Activated CD8-positive, alpha-beta T cell treated with anti-CD3 and anti-CD28 coated beads, Interleukin-2, amount 10 ng/mL, durations not matched to agents 7 days and 5 days (primary cell): ENCODE data around the gene PSMB11. TPM values are rescaled to one million over a fixed set of nuclear protein-coding genes. Genes with fewer than 3 reads are reported as not detected.

Experiments used
- ATAC-seq: fragments of 150-1000 bp; cut with Tn5 transposase; one replicate; pipeline ENCODE4 v1.10.0; 2021; ENCODE audit warnings: moderate library complexity
- CTCF ChIA-PET: fragments of 350-600 bp; sonication (Branson Sonifier 250); formaldehyde crosslinking; loops from one replicate; lab custom pipeline; 2021; ENCODE audit warnings: antibody characterized with exemption; lab: Charles Lee
- POLR2A ChIA-PET: fragments of 350-600 bp; sonication (Branson Sonifier 250); formaldehyde crosslinking; loops from one replicate; lab custom pipeline; 2021; ENCODE audit warnings: antibody characterized with exemption; lab: Charles Lee
- DNase-seq: peaks from one replicate; pipeline ENCODE4 v3.0.0-alpha.2; 2020
- H3K27ac Mint-ChIP-seq: one replicate; pipeline ENCODE4 v1.8.0; 2021; ENCODE audit warnings: mild to moderate bottlenecking, mixed read lengths
- H3K27me3 Mint-ChIP-seq: one replicate; pipeline ENCODE4 v1.8.0; 2021; ENCODE audit warnings: low read depth, mixed read lengths
- H3K36me3 Mint-ChIP-seq: one replicate; pipeline ENCODE4 v1.8.0; 2021; ENCODE audit warnings: low read depth, mixed read lengths
- H3K4me1 Mint-ChIP-seq: one replicate; pipeline ENCODE4 v1.8.0; 2021; ENCODE audit warnings: low read depth, mixed read lengths
- H3K4me3 Mint-ChIP-seq: one replicate; pipeline ENCODE4 v1.8.0; 2021; ENCODE audit warnings: mild to moderate bottlenecking, mixed read lengths
- H3K9me3 Mint-ChIP-seq: one replicate; pipeline ENCODE4 v1.8.0; 2022; ENCODE audit warnings: mixed read lengths; ENCODE audit not compliant: insufficient read depth
- total RNA-seq, 2 experiments: library from RNA; stranded (reverse); gene quantifications; one replicate each; pipeline ENCODE4 v1.2.3, GENCODE V29; 2021

Gene PSMB11
- total RNA-seq, 2 experiments from 2014 or later: not detected

DNA sequence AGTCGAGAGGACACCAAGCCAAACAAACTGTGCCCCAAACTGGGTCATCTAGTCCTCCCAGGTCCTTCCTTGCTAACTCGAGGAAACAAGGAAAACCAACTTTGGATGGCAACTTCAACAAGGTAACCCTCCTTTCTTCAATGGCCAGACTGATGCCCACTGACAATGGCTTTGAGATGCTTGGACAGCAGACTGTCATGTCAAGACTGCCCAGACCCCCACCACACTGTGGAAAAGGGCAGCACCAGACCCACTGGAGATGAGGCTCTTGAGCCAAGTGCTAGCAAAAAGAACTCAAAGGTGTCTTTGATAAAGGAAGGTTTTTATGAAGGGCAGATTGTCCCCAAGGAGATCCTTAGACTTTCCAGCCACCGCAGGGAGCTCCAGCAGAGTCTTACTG lies 24.4 kb downstream of the PSMB11 start:
- no peak overlapping the region for H3K27ac Mint-ChIP-seq
- peaks cover 64% of the 10 kb centered on the region for H3K36me3 Mint-ChIP-seq
- ATAC-seq: no peak
- H3K27me3 Mint-ChIP-seq: no peaks in the 10 kb centered on the region
- no peak overlapping the region for H3K4me3 Mint-ChIP-seq
- no peak for DNase-seq
- POLR2A ChIA-PET: no interaction called here
- CTCF ChIA-PET: interaction anchor here (1.5 kb wide), 1 partner anchor 25 kb away, joined by 3 read pairs; no protein-coding TSS in a partner anchor
- H3K4me1 Mint-ChIP-seq: peaks cover 23% of the 10 kb centered on the region
- H3K9me3 Mint-ChIP-seq: no peaks in the 10 kb centered on the region

DNA sequence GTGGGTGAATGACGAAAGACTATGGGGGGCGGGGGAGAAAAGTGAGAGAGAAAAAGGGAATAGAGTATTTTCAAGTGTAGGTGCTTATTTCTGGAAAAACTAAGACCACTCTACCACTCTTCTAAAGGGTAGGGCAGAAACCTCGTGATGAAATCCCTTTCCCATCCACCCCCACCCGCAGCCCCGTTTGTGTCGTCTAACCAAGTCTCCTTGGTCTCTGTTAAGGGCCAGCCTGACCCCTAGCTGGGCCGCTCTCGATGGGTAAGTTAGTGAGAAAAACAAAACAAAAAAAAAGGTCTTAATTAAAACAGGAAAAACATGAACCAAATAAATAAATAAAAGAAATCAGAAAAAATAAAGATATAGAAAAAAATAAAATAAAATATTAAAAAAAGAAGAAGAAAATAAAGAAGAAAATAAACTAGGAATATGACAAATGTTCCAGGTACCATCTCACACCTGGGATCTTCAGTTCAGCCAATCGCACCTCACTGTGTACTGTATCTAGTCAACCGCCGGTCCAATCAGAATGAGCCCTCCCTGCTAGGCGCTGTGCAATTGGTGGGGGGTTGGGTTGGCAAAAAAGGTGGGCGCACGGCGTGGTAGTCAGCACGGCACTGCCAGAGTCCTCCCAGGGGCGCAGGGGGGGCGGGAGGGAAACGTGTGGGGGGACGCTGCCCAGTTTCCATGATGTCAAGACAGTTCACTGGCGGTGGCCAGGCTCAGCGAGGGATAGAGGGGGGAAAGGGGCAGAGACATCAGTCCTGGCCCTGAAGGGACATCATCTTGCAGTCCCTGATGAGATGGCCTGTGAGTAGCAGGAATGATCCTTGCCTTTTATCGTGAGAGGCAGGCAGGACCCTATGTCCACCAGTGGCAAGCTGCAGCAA lies 25.1 kb downstream of the PSMB11 start:
- CTCF ChIA-PET: interaction anchor here (1.5 to 2.4 kb wide), 11 partner anchors 9 to 137 kb away, joined by 3 to 91 read pairs (median 39); partner anchors contain the start of genes CDH24 and PRMT5
- POLR2A ChIA-PET: no interaction called here
- H3K4me1 Mint-ChIP-seq: peaks cover 31% of the 10 kb centered on the region
- ATAC-seq: no peak
- no peak overlapping the region for H3K27ac Mint-ChIP-seq
- no peaks in the 10 kb centered on the region for H3K27me3 Mint-ChIP-seq
- peaks cover 69% of the 10 kb centered on the region for H3K36me3 Mint-ChIP-seq
- no peak for DNase-seq
- no peaks in the 10 kb centered on the region for H3K9me3 Mint-ChIP-seq
- H3K4me3 Mint-ChIP-seq: no peak overlapping the region

DNA sequence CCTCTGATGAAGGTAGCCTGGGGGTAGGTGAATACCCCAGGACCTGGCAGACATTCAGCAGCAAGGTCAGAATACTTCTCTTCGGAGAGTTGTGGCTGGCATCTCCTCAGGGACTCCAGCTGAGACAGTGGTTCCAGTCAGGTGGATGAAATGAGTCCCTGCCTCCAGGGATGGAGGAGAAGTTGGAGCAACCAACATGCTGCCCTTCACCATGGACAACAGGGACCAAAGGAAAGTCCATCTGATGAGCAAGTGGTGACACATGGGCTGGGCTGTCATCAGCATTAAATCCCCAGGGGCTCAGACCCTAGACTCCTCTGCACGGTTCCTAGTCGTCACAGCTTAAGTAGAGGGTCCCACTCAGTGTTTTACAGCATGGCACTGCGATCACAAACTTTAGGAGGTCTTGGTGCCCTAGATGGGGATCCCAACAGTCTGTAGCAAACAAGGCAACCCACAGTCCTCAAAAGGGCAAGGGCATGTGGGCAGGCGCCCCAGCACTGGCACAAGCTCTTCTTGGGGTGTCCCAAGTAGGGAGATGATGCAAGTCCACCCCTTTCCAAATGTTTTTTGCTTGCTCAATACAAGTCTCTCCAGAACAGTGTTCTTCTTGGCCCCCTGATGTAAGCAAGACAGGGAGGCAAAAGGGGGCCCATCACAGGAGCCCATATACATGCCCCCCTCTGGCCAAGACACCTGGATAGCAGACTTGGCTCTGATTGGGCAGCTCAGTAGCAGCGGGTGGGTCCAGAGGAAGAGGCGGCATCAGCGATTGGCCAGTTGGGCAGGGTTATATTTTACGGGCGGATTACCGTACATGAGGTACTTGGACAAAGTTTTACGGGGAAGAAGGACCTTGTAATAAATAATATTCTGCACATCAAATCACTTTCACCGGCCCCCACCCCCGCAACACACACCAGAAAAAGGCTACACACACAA lies 26.1 kb downstream of the PSMB11 start:
- no peaks in the 10 kb centered on the region for H3K27me3 Mint-ChIP-seq
- H3K36me3 Mint-ChIP-seq: peaks cover 67% of the 10 kb centered on the region
- no peak overlapping the region for H3K27ac Mint-ChIP-seq
- POLR2A ChIA-PET: interaction anchor here (0.7 to 1.1 kb wide), 4 partner anchors 10 to 479 kb away, joined by 3 to 7 read pairs (median 4); partner anchors contain the start of genes ACIN1, DAD1 and RBM23
- no peak for ATAC-seq
- CTCF ChIA-PET: interaction anchor here (0.6 to 2.4 kb wide), 79 partner anchors 9 to 1142 kb away, joined by 3 to 91 read pairs (median 6); partner anchors contain the start of genes ACIN1, AJUBA, C14orf119 and CDH24
- peaks cover 33% of the 10 kb centered on the region for H3K4me1 Mint-ChIP-seq
- no peaks in the 10 kb centered on the region for H3K9me3 Mint-ChIP-seq
- H3K4me3 Mint-ChIP-seq: peak overlapping the region; percentile 8
- DNase-seq: no peak

DNA sequence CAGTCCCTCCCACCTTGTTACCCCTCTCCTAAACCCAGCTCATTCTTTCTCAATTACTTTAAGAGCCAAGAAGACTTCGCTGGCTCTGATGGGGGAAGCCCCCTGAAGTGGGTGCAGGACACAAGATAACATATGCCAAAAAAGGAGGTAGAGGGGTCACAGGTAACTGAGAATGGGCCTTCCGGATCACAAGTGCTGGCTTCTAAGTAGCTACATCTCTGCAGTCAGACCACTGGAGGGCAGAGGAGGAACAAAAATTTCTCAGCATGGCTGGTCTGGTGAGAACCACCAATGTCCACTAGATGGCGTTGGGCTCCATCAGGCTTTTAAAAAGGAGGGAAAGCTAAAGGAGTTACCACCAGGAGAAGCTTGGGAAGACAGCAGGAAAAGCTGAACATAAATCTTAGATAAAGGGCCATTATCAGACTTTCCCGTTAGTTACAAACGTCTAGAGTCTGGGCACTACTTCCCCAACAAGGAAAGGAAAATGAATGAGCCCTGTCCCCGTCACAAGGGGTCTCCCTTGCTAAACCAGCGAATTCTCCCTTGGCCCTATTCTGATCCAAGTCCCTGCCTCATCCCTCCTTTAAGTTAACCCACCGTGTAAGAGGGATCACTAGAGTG lies 26.9 kb downstream of the PSMB11 start:
- ATAC-seq (peak; percentile 75), DNase-seq (peak; percentile 88)
- Mint-ChIP-seq H3K9me3 (no peaks in the 10 kb centered on the region), H3K4me1 (peaks cover 33% of the 10 kb centered on the region), H3K27me3 (no peaks in the 10 kb centered on the region), H3K27ac (peak overlapping the region; percentile 10), H3K4me3 (peak overlapping the region; percentile 9), H3K36me3 (peaks cover 61% of the 10 kb centered on the region)
- POLR2A ChIA-PET: interaction anchor here (0.7 to 1.1 kb wide), 4 partner anchors 11 to 480 kb away, joined by 3 to 7 read pairs (median 4); partner anchors contain the start of genes ACIN1, DAD1 and RBM23
- CTCF ChIA-PET: interaction anchor here (0.6 to 2.4 kb wide), 79 partner anchors 9 to 1143 kb away, joined by 3 to 91 read pairs (median 6); partner anchors contain the start of genes ACIN1, AJUBA, C14orf119 and CDH24

DNA sequence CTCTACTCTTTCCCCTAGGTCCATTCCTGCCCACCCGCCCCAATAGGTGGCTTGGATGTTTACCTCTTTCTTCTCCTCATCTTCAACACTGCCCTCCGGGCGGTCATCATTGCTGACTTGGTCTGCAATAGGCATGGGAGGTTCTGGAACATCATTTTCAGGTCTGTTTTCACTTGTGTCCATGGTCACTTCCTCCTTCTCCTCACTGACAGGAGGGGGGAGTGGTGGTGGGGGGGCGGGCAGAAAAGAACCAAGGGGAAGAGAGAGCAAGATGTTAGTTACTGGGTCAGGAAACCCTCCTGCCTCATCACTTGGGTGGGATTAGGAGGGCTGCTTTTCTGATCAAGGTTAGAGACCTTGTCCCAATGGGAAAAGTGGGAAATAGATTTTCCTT lies 27.4 kb downstream of the PSMB11 start:
- H3K4me1 Mint-ChIP-seq: peaks cover 33% of the 10 kb centered on the region
- DNase-seq: no peak
- H3K27ac Mint-ChIP-seq: no peak overlapping the region
- POLR2A ChIA-PET: interaction anchor here (1.0 to 1.1 kb wide), 2 partner anchors 25 to 150 kb away, joined by 4 to 7 read pairs; partner anchors contain the start of genes ACIN1 and RBM23
- CTCF ChIA-PET: interaction anchor here (0.7 to 4.0 kb wide), 74 partner anchors 8 to 1144 kb away, joined by 3 to 91 read pairs (median 7); partner anchors contain the start of genes ACIN1, AJUBA, C14orf119 and CDH24
- no peaks in the 10 kb centered on the region for H3K9me3 Mint-ChIP-seq
- H3K36me3 Mint-ChIP-seq: peaks cover 57% of the 10 kb centered on the region
- no peak for ATAC-seq
- no peaks in the 10 kb centered on the region for H3K27me3 Mint-ChIP-seq
- H3K4me3 Mint-ChIP-seq: no peak overlapping the region

DNA sequence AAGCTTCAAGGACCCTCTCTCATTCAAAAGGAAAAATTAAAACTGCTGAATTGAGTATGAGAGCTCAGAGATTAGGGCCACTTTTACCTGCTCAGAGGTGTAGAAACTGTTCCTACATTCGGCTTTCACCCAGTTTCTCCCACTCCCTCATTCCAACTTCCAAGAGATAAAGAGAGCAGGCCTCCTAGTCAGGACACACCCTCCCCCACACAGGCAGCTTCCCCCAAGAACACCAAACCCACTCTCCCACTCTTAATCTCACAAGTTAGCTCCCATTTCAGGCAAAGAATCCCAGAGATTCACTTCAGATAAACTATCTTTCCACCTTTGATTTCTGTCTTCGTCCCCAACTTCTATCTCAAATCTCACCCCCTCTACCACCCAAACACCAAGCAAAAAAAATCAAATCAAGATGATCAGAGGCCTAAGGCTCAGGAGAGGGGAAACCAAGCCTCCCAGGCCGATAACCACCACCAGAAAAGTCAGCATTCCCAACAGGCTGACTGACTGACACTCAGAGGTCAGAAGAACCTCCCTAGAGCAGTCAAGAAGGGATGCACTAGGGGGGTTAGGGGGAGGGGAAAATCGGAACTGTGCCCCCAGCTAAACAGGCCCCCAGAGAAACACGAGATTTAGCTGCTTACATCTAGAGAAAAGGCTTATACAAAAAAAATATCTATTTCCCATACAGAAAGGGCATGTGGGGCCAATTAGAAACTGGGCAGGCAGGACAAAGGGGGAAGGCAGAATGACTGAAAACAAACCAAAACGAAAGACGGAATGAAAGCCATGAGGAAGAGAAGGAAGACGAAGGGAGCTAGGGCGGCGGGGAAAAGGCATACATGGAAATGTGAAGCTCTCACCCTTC lies 28.5 kb downstream of the PSMB11 start:
- Mint-ChIP-seq H3K27ac (peak overlapping the region; percentile 77), H3K4me1 (peaks cover 33% of the 10 kb centered on the region), H3K9me3 (no peaks in the 10 kb centered on the region), H3K36me3 (peaks cover 60% of the 10 kb centered on the region), H3K27me3 (no peaks in the 10 kb centered on the region), H3K4me3 (peak overlapping the region; percentile 96)
- ChIA-PET CTCF (interaction anchor here (0.7 to 4.0 kb wide), 14 partner anchors 8 to 88 kb away, joined by 3 to 37 read pairs (median 6); partner anchors contain the start of genes ACIN1, AJUBA, C14orf119 and CDH24), POLR2A (interaction anchor here (1.0 to 3.2 kb wide), 3 partner anchors 24 to 141 kb away, joined by 3 to 28 read pairs (median 4); partner anchors contain the start of genes ACIN1, C14orf119 and PRMT5)
- no peak for DNase-seq
- no peak for ATAC-seq

DNA sequence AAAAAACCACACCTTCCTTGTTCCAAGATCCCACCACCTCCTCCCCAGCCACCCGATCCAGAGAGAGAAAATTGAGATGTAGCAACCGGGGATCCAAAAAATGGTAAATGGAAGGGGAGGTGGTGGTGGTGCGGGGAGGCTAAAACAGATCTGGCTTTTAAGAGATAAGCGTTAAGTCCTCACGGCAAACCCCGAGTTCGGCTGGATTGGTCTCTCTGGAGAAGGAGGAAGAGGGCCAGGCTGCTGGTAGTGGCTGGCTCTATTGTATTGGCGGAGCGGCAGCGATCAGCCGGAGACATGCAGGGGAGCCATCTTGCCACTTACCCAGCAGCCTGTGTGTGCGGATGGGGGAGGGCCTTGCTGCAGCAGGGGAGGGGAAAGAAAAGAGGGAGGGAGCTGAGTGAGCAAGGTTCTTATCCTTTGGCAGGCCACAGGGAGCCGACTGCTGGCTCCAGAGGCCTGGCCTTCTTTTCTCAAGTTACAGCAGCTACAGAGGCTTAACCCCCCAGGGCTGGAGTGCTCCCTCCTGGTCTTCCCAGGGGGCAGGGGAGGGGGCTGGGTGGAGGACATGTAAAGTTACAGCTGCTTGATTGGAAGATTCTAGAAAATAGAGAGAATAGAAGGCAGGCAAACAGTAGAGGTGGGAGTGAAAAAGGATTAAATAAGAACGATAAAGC lies 29.4 kb downstream of the PSMB11 start:
- Mint-ChIP-seq H3K27ac (peak overlapping the region; percentile 92), H3K36me3 (peaks cover 58% of the 10 kb centered on the region), H3K27me3 (no peaks in the 10 kb centered on the region), H3K4me3 (peak overlapping the region; percentile 96), H3K9me3 (no peaks in the 10 kb centered on the region), H3K4me1 (peaks cover 33% of the 10 kb centered on the region)
- DNase-seq: peak; percentile 89
- peak; percentile 98 for ATAC-seq
- ChIA-PET CTCF (interaction anchor here (0.7 to 4.0 kb wide), 19 partner anchors 9 to 251 kb away, joined by 3 to 37 read pairs (median 5); partner anchors contain the start of genes ACIN1, AJUBA, C14orf119 and CDH24), POLR2A (interaction anchor here (0.7 to 3.2 kb wide), 6 partner anchors 10 to 142 kb away, joined by 3 to 28 read pairs (median 4); partner anchors contain the start of genes ACIN1, C14orf119 and PRMT5)

DNA sequence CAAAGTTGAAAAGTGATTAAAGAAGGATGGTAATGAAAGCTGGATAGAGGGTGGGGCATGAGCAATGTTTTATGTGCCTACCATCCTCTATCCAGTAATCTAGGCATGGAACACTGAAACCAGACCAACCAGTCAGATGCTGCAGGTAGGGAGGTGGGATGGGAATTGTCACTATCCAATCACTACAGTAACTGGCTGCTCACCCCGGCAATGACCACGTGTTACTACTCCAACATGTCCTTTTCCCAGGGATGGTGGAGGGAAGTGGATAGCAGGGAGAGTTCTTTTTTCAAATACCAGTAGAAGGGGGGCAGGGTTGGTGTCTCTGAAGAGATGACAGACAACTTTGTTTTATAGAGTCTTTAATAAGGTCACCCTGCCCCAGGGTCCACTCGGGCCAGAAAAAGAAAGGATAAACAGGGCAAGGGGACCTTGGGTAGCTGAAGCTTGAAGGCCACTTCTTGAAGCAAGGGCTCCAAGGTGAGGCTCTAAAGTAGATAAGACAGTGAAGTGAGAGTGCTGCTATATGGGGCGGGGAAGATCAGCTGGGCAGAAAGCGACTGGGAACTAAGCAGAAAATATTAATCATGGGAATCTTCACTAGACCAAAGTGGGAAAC lies 30.0 kb downstream of the PSMB11 start:
- Mint-ChIP-seq H3K27ac (peak overlapping the region; percentile 92), H3K27me3 (no peaks in the 10 kb centered on the region), H3K9me3 (no peaks in the 10 kb centered on the region), H3K4me3 (peak overlapping the region; percentile 96), H3K4me1 (peaks cover 33% of the 10 kb centered on the region), H3K36me3 (peaks cover 58% of the 10 kb centered on the region)
- DNase-seq: no peak
- peak; percentile 1 for ATAC-seq
- ChIA-PET POLR2A (interaction anchor here (0.6 to 3.2 kb wide), 7 partner anchors 11 to 143 kb away, joined by 3 to 28 read pairs (median 4); partner anchors contain the start of genes ACIN1, C14orf119 and PRMT5), CTCF (interaction anchor here (0.7 to 4.0 kb wide), 16 partner anchors 11 to 250 kb away, joined by 3 to 37 read pairs (median 5); partner anchors contain the start of genes ACIN1, C14orf119 and CDH24)

DNA sequence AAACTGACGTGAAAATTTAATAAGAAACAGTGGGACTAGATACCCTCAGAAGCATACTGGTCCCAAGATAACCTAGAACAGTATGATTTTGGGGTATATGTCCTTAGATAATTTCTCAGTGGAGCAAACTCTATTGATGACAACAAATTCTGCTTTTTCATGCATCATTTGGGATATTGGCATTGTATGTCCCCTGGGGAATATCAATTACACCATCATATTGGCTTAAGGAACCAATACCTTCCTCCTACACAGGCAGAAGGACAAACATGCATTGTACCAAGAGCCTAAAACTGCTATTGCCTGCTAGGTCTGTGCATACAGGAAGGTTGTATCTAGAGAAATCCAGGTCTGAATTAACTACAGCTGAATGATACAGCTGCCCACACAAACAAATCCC lies 32.9 kb downstream of the PSMB11 start:
- ATAC-seq (no peak), DNase-seq (no peak)
- POLR2A ChIA-PET: no interaction called here
- Mint-ChIP-seq H3K4me3 (no peak overlapping the region), H3K27me3 (no peaks in the 10 kb centered on the region), H3K27ac (no peak overlapping the region), H3K9me3 (no peaks in the 10 kb centered on the region), H3K4me1 (peaks cover 18% of the 10 kb centered on the region), H3K36me3 (peaks cover 70% of the 10 kb centered on the region)
- CTCF ChIA-PET: interaction anchor here (1.4 to 8.6 kb wide), 5 partner anchors 17 to 112 kb away, joined by 3 to 96 read pairs (median 6); partner anchors contain the start of genes ACIN1, C14orf119 and CDH24
